Neutrophil (primary cell): ENCODE results near the gene PPCS.

Experiments used
- H3K27ac ChIP-seq: fragments of 200-600 bp; sonication (generic); 2 replicates; pipeline ENCODE4 v1.5.1; 2016; ENCODE audit warnings: mild to moderate bottlenecking, moderate library complexity
- H3K27me3 ChIP-seq: fragments of 200-600 bp; sonication (generic); 2 replicates; pipeline ENCODE4 v1.6.0; 2016; ENCODE audit warnings: mild to moderate bottlenecking
- H3K36me3 ChIP-seq: fragments of 200-600 bp; sonication (generic); 2 replicates; pipeline ENCODE4 v1.5.1; 2017
- H3K4me1 ChIP-seq, 2 experiments: fragments of 200-600 bp in 1 of 2; sonication (generic) in 1 of 2; 1 replicate in 1 of 2; 2 replicates in 1 of 2; pipeline versions ENCODE4 v1.5.1 to v1.6.1; 2013 to 2016; ENCODE audit warnings: low read depth in 1 of 2, low read length in 1 of 2, mild to moderate bottlenecking in 1 of 2, moderate library complexity in 1 of 2; ENCODE audit not compliant: control insufficient read depth in 1 of 2, insufficient read depth in 1 of 2
- H3K4me3 ChIP-seq, 2 experiments: fragments of 200-600 bp in 1 of 2; sonication (generic) in 1 of 2; 1 replicate in 1 of 2; 2 replicates in 1 of 2; pipeline ENCODE4 v1.5.1; 2013 to 2016; ENCODE audit warnings: low read depth in 1 of 2, low read length in 1 of 2, mild to moderate bottlenecking in 1 of 2, moderate library complexity in 1 of 2
- H3K9me3 ChIP-seq: fragments of 200-600 bp; sonication (generic); 2 replicates; pipeline ENCODE4 v1.5.1; 2016
- CTCF ChIP-seq: fragments of 200-600 bp; sonication (generic); IDR thresholded peaks from 2 replicates; pipeline ENCODE4 v1.5.1; 2016; ENCODE audit warnings: antibody characterized with exemption

PPCS gene

GRCh38 chr1:42433369-42433768, 23.0 kb upstream of the PPCS start:
- H3K36me3 ChIP-seq: no peaks in the 10 kb centered on the region
- H3K27me3 ChIP-seq: no peaks in the 10 kb centered on the region
- no peaks in the 10 kb centered on the region for H3K9me3 ChIP-seq
- H3K27ac ChIP-seq: no peak overlapping the region
- H3K4me1 ChIP-seq: no peaks in the 10 kb centered on the region
- no peak overlapping the region for H3K4me3 ChIP-seq
- no peak for TF ChIP-seq CTCF

GRCh38 chr1:42434340-42434739, 22.0 kb upstream of the PPCS start:
- Histone ChIP-seq H3K9me3 (no peaks in the 10 kb centered on the region), H3K27ac (no peak overlapping the region), H3K27me3 (no peaks in the 10 kb centered on the region), H3K36me3 (no peaks in the 10 kb centered on the region), H3K4me1 (no peaks in the 10 kb centered on the region), H3K4me3 (no peak overlapping the region)
- TF ChIP-seq CTCF: no peak

- no peaks in the 10 kb centered on the region for H3K4me1 ChIP-seq
- no peaks in the 10 kb centered on the region for H3K27me3 ChIP-seq
- H3K9me3 ChIP-seq: no peaks in the 10 kb centered on the region
- no peaks in the 10 kb centered on the region for H3K36me3 ChIP-seq
- H3K27ac ChIP-seq: no peak overlapping the region
- H3K4me3 ChIP-seq: no peak overlapping the region
- no peak for TF ChIP-seq CTCF
Observed at GRCh38 chr1:42439940-42440339, 16.4 kb upstream of the PPCS start.

- no peak for TF ChIP-seq CTCF
- Histone ChIP-seq H3K4me1 (no peaks in the 10 kb centered on the region), H3K27ac (no peak overlapping the region), H3K36me3 (no peaks in the 10 kb centered on the region), H3K4me3 (no peak overlapping the region), H3K9me3 (no peaks in the 10 kb centered on the region), H3K27me3 (no peaks in the 10 kb centered on the region)
Observed at GRCh38 chr1:42442662-42443061, 13.7 kb upstream of the PPCS start.

GRCh38 chr1:42449256-42449655, 7.1 kb upstream of the PPCS start:
- no peak for TF ChIP-seq CTCF
- no peak overlapping the region for H3K4me3 ChIP-seq

GRCh38 chr1:42450061-42450460, 6.3 kb upstream of the PPCS start:
- H3K27me3 ChIP-seq: no peaks in the 10 kb centered on the region
- TF ChIP-seq CTCF: no peak
- H3K4me3 ChIP-seq: no peak overlapping the region
- no peaks in the 10 kb centered on the region for H3K9me3 ChIP-seq
- H3K36me3 ChIP-seq: no peaks in the 10 kb centered on the region
- H3K4me1 ChIP-seq: no peaks in the 10 kb centered on the region
- no peak overlapping the region for H3K27ac ChIP-seq

More at GRCh38 chr1:42449256-42449655, 7.1 kb upstream of the PPCS start:
- Histone ChIP-seq H3K4me1 (no peaks in the 10 kb centered on the region), H3K27me3 (no peaks in the 10 kb centered on the region), H3K9me3 (no peaks in the 10 kb centered on the region), H3K27ac (no peak overlapping the region), H3K36me3 (no peaks in the 10 kb centered on the region)
